Neural crest cell (in vitro differentiated cells): ENCODE results near the gene CACNA2D1. TPM values are rescaled to one million over a fixed set of nuclear protein-coding genes. Genes with fewer than 3 reads are reported as not detected.

ENCODE experiments used
- DNase-seq: peaks from one replicate; pipeline ENCODE4 v3.0.0; 2021; ENCODE audit warnings: low read depth, mixed read lengths, low spot score
- H3K27ac Mint-ChIP-seq: one replicate; pipeline ENCODE4 v1.8.0; 2021; ENCODE audit warnings: mild to moderate bottlenecking, mixed read lengths; ENCODE audit not compliant: unreplicated experiment
- H3K27me3 Mint-ChIP-seq: 2 replicates; pipeline ENCODE4 v1.8.0; 2021; ENCODE audit warnings: low read depth, mild to moderate bottlenecking, mixed read lengths
- H3K36me3 Mint-ChIP-seq: 2 replicates; pipeline ENCODE4 v1.8.0; 2021; ENCODE audit warnings: low read depth, mild to moderate bottlenecking, mixed read lengths
- H3K4me1 Mint-ChIP-seq: 2 replicates; pipeline ENCODE4 v1.8.0; 2021; ENCODE audit warnings: mixed read lengths
- H3K4me3 Mint-ChIP-seq: one replicate; pipeline ENCODE4 v1.8.0; 2021; ENCODE audit warnings: mild to moderate bottlenecking, mixed read lengths
- H3K9me3 Mint-ChIP-seq: 2 replicates; pipeline ENCODE4 v1.8.0; 2021; ENCODE audit warnings: mixed read lengths
- total RNA-seq: library from RNA; stranded (reverse); gene quantifications from 2 replicates; pipeline ENCODE4 v1.2.1, GENCODE V29; 2021
- TF ChIP-seq, protein P1 (sequence below): fragments of 200-600 bp; sonication (generic); conservative IDR thresholded peaks from 2 replicates; pipeline ENCODE4 v1.5.0; 2021; ENCODE audit warnings: antibody characterized with exemption, mild to moderate bottlenecking

The CACNA2D1 gene
- total RNA-seq, 1 donor from 2014 or later, result 4.5 TPM

DNA sequence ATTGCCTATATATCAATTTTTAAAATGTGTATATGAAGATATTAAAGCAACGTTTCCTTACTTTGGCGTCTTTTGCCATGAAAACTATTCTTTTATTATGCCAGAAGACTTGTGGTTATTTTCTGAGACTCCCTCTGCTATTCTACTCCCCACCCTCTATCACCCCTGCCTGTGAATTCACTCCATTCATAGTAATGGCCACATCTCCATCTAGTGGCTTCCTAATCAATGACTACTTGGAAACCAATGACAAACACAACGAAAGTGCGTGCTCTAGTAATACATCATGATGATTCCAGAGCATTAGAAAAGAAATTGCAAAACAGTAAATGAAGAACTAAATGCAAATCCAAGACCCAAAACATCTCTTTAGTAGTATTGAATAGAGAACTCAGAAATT, 487.1 kb downstream of the CACNA2D1 start:
- H3K4me3 Mint-ChIP-seq, result no peak overlapping the region
- no peak for DNase-seq

DNA sequence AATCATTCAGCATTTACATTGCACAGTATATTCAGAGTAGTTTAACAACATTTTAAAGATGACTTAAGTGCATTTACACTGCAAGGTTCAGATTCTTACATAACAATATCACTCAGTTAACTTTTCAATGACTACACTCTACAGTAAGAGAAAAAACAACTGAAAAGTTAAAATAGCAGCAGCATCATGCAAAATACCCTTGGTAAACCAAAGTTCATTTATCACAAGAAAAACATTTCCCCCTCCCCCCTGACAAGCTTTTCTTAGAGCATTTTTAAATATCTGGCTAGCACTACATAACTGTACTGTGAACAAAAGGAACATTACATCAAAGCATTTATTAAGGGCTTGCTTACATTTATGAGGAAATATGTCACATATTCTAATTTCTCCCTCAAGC, 494.3 kb downstream of the CACNA2D1 start:
- TF ChIP-seq, protein P1, sequence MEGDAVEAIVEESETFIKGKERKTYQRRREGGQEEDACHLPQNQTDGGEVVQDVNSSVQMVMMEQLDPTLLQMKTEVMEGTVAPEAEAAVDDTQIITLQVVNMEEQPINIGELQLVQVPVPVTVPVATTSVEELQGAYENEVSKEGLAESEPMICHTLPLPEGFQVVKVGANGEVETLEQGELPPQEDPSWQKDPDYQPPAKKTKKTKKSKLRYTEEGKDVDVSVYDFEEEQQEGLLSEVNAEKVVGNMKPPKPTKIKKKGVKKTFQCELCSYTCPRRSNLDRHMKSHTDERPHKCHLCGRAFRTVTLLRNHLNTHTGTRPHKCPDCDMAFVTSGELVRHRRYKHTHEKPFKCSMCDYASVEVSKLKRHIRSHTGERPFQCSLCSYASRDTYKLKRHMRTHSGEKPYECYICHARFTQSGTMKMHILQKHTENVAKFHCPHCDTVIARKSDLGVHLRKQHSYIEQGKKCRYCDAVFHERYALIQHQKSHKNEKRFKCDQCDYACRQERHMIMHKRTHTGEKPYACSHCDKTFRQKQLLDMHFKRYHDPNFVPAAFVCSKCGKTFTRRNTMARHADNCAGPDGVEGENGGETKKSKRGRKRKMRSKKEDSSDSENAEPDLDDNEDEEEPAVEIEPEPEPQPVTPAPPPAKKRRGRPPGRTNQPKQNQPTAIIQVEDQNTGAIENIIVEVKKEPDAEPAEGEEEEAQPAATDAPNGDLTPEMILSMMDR, result no peak
- Mint-ChIP-seq H3K27me3 (no peaks in the 10 kb centered on the region), H3K4me1 (peaks cover 3% of the 10 kb centered on the region), H3K36me3 (no peaks in the 10 kb centered on the region), H3K27ac (no peak overlapping the region), H3K4me3 (no peak overlapping the region), H3K9me3 (no peaks in the 10 kb centered on the region)
- DNase-seq, result no peak

More for the DNA sequence above, 487.1 kb downstream of the CACNA2D1 start:
- H3K4me1 Mint-ChIP-seq, result peaks cover 5% of the 10 kb centered on the region
- TF ChIP-seq, protein P1, result peak; percentile 69
- no peaks in the 10 kb centered on the region for H3K27me3 Mint-ChIP-seq
- no peak overlapping the region for H3K27ac Mint-ChIP-seq
- H3K36me3 Mint-ChIP-seq, result no peaks in the 10 kb centered on the region
- no peaks in the 10 kb centered on the region for H3K9me3 Mint-ChIP-seq

GRCh38 chr7:81944058-81944457, 499.5 kb downstream of the CACNA2D1 start:
- TF ChIP-seq, protein P1, result no peak
- no peak for DNase-seq
- no peaks in the 10 kb centered on the region for H3K27me3 Mint-ChIP-seq
- no peak overlapping the region for H3K4me3 Mint-ChIP-seq
- no peak overlapping the region for H3K27ac Mint-ChIP-seq
- peaks cover 3% of the 10 kb centered on the region for H3K4me1 Mint-ChIP-seq
- no peaks in the 10 kb centered on the region for H3K9me3 Mint-ChIP-seq
- no peaks in the 10 kb centered on the region for H3K36me3 Mint-ChIP-seq

DNA sequence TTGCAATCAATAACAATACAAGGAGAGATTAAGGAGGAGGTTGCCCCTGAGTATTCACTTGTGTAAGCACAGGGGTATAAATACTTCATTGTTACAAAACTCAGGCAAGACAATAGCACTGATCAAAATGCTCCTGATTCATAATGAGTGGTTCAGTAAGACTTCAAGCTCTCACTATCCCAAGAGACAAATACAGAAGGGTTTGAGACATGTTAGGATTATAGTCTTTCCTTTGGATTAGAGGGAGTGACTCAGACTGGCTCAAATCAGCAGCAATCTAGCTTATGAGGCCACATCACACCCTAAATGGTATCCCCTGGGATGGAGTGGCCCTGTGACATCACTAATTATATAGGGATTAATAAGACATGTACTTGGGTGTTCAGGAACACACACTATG, 506.5 kb downstream of the CACNA2D1 start:
- Mint-ChIP-seq H3K27me3 (no peaks in the 10 kb centered on the region), H3K36me3 (no peaks in the 10 kb centered on the region), H3K27ac (no peak overlapping the region), H3K4me1 (no peaks in the 10 kb centered on the region), H3K4me3 (no peak overlapping the region), H3K9me3 (peaks cover 6% of the 10 kb centered on the region)
- DNase-seq, result no peak
- TF ChIP-seq, protein P1, result no peak

- H3K36me3 Mint-ChIP-seq, result no peaks in the 10 kb centered on the region
- H3K27me3 Mint-ChIP-seq, result no peaks in the 10 kb centered on the region
Observed at GRCh38 chr7:81934596-81935301, 508.8 kb downstream of the CACNA2D1 start.

More at GRCh38 chr7:81934596-81935301, 508.8 kb downstream of the CACNA2D1 start:
- H3K27ac Mint-ChIP-seq, result no peak overlapping the region
- H3K4me3 Mint-ChIP-seq, result no peak overlapping the region
- DNase-seq, result no peak
- TF ChIP-seq, protein P1, result no peak
- no peaks in the 10 kb centered on the region for H3K4me1 Mint-ChIP-seq
- H3K9me3 Mint-ChIP-seq, result peaks cover 6% of the 10 kb centered on the region
